GM12864 (cell line): ENCODE measurements around the gene CDK14.

Source experiments
- DNase-seq: peaks from one replicate; pipeline ENCODE4 v3.0.0-alpha.2; 2011; ENCODE audit warnings: low read depth
- H3K4me3 ChIP-seq: 2 replicates; pipeline ENCODE4 v1.5.1; 2011; ENCODE audit warnings: mild to moderate bottlenecking, low read depth, low read length, control low read depth
- TF ChIP-seq, protein P1 (sequence below): IDR thresholded peaks from 2 replicates; pipeline ENCODE4 v1.5.1; 2011; ENCODE audit warnings: low read depth, mild to moderate bottlenecking, moderate library complexity, low read length, control low read depth, inconsistent platforms; ENCODE audit errors: missing control alignments

The CDK14 gene

GRCh38 chr7:91226411-91226810 lies 630.3 kb downstream of the CDK14 start:
- TF ChIP-seq, protein P1, sequence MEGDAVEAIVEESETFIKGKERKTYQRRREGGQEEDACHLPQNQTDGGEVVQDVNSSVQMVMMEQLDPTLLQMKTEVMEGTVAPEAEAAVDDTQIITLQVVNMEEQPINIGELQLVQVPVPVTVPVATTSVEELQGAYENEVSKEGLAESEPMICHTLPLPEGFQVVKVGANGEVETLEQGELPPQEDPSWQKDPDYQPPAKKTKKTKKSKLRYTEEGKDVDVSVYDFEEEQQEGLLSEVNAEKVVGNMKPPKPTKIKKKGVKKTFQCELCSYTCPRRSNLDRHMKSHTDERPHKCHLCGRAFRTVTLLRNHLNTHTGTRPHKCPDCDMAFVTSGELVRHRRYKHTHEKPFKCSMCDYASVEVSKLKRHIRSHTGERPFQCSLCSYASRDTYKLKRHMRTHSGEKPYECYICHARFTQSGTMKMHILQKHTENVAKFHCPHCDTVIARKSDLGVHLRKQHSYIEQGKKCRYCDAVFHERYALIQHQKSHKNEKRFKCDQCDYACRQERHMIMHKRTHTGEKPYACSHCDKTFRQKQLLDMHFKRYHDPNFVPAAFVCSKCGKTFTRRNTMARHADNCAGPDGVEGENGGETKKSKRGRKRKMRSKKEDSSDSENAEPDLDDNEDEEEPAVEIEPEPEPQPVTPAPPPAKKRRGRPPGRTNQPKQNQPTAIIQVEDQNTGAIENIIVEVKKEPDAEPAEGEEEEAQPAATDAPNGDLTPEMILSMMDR, result no peak
- no peak overlapping the region for H3K4me3 ChIP-seq
- no peak for DNase-seq

DNA sequence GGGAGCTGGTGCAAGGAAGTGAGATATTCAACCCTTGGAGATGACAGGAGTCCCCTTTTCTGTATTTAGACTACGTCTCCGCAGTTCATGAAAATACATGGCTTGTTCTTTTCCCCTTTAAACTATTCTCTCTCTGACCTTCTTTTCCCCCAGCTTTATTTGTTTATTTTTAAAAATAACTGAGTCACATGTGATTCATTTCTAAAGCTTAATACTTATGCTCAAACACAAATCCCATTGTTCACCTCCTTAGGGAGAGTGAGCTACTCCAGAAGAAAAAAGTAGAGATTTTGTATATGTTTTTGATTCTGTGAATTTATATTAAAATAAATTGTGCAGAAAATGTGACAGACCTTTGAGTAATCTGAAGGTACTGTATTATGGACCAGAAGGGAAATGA lies 632.2 kb downstream of the CDK14 start:
- TF ChIP-seq, protein P1, result no peak
- DNase-seq, result no peak
- H3K4me3 ChIP-seq, result no peak overlapping the region

- no peak overlapping the region for H3K4me3 ChIP-seq
- DNase-seq, result no peak
- TF ChIP-seq, protein P1, result no peak
Observed at GRCh38 chr7:91228927-91229558, 632.9 kb downstream of the CDK14 start.

GRCh38 chr7:91230100-91230499 lies 634.0 kb downstream of the CDK14 start:
- DNase-seq, result no peak
- TF ChIP-seq, protein P1, result no peak
- no peak overlapping the region for H3K4me3 ChIP-seq

DNA sequence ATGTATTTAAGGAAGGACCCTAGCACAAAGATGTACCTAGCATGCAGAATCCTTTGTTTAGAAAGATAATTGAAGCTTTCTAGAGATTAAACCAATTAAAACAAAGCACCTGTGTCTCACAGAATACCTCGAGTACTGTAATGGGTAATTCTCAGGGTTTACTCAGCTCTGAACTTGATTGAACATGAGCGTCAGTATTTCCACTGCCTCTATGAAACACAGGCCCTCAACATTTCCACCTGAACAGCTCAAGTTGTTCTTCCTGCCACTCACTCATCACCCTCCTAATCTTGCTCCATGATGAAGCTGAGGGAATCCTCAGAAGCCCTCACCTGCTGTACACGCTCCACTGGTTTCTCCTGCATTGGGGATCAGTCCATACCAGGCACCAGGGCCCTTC lies 634.4 kb downstream of the CDK14 start:
- TF ChIP-seq, protein P1, result no peak
- DNase-seq, result no peak
- no peak overlapping the region for H3K4me3 ChIP-seq

DNA sequence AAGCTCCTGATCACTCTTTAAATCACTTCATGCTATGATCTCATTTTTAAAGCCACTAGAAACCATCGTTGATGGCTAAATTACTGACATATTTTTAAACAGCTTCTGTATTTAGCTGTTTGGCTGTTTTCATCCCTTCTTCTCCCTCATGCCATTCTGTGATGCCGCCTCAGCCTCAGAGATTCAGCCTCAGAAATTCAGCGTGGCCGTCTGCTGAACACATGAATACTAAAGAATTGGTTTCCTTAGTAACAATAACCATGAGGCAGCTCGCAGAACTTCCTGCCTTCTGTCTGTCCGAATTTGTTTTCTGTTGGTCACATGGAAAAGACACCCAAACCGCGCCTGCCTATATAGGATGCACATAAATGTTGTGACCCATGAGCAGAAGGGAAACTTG lies 637.1 kb downstream of the CDK14 start:
- TF ChIP-seq, protein P1, result no peak
- no peak for DNase-seq
- H3K4me3 ChIP-seq, result no peak overlapping the region

GRCh38 chr7:91235211-91235832 lies 639.2 kb downstream of the CDK14 start:
- TF ChIP-seq, protein P1, result no peak
- H3K4me3 ChIP-seq, result no peak overlapping the region
- no peak for DNase-seq
